ENCODE data around the gene RANBP9.
A peak's percentile ranks its signal among the peaks of the same experiment; 100 is the strongest.

Gene RANBP9

GRCh38 chr6:13710552-13711323 is 897 bp downstream of the RANBP9 start:
- peak; percentile 34 for DNase-seq (ENCODE audit: low spot score)

DNA sequence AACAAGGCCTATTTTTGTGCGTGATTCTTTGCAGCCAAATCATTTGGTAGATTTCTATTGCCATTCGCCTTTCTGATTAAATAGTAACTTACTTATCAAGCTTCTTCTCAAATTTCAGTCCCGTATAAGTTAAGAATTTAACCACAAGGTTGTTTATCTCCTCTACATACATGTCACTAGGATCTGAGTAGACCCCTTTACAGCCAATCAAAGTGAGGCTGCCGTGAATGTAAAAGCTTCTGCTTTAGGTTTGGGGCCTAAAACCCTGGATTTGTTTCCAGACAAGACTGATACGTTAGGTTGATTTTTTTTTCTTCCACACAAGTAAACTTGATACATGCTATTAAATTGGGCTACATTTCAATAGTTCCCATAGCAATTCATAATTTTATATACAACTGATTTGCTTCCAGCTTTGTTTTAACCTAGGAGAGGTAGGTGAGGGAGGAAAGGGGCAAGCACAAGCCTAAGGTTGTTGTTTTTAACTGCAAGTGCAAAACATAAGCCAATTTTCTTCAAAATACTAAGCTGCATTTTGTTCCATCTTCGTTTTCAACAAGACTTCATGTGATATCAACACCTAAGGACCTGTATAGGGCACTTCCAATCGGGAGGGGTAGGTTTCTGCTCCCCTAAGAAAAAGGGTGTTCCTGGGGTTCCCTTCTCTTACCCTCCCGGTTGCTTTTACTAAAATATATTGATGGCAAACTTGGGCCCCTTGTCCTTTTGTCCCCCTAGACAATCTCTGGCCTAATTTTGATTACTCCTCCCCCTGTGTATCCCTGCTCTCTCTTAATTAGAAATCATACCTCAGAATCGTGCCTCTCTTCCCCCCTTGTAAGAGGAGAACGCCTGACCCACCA is 1.7 kb downstream of the RANBP9 start:
- DNase-seq (ENCODE audit: low spot score) = no peak

GRCh38 chr6:13708736-13709135 is 2.9 kb downstream of the RANBP9 start:
- no peak for DNase-seq (ENCODE audit: low spot score)

DNA sequence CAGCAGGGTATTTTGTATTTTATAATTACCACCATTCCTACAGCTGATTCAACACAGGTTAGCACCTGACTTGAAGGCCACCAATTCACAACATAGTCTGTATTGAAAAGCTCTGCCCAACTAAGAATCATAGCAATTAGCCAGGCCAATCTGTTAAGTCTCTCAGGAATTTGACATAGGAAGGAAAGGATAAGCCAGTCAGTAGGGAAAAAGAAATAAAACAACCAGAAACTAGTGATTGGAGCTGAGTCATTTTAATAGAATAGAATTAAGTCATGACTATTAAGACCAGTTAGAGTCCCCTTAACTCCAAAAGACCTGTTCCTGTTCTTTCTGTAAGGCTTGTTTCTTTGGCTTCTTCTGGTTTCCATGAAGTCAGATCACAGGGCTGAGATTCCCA is 8.1 kb downstream of the RANBP9 start:
- DNase-seq (ENCODE audit: low spot score) = no peak

DNA sequence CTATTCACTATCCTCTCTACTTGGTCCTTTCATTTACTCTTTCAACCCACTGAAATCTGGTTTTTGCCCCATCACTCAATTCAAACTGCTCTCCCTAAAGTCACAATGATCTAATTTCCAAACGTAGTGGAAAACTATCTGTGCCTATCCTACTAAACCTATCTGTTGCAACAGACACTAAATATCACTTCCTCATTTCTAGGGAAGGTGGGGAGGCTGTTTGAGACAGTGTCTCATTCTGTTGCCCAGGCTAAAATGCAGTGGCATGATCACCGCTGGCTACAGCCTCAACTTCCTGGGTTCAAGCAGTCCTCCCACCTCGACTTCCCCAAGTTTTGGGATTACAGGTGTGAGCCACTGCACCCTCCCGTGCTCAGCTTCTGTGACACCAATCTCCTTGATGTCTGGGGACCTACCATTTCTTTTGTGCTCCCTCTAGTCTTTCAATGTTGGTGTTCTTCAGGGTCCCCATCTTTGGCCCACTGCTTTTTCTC is 8.8 kb downstream of the RANBP9 start:
- DNase-seq (ENCODE audit: low spot score) = no peak

DNA sequence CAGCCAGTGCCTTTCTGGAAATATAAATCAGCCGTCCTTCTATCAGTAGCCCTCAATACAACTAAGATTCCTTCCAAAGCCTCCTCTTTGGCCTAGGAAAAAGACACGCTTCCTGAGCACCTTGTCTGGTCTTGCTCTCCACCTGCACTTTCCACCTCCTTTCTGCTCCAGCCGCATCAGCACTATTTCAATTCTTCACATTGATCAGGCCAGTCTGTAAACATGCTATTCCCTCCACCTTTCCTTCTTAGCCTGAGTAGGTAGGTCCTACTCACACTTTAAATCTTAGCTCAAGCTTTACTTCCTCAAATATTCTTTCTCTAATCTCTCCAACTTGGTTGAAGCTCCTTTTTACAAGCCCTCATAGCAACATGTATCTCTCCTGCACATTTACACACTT is 11.4 kb downstream of the RANBP9 start:
- DNase-seq (ENCODE audit: low spot score) = no peak

DNA sequence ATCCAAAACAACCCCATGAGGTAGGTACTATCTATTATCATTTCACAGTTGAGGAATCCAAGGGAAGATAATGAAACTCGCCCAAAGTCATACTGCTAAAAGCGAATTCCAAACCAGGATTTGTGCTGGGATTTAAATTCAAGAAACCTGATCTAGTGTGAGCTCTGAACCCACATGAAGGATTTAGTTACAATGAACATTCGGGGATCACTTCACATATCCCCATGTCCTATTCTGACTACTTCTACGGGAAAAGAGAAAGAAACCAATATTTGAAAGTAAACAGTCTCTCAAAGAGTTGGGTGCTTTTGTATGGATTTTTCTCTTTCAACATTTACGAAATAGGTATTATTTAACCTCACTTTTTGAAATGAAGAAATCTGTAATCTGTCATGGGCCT is 12.9 kb downstream of the RANBP9 start:
- DNase-seq (ENCODE audit: low spot score) = no peak

DNA sequence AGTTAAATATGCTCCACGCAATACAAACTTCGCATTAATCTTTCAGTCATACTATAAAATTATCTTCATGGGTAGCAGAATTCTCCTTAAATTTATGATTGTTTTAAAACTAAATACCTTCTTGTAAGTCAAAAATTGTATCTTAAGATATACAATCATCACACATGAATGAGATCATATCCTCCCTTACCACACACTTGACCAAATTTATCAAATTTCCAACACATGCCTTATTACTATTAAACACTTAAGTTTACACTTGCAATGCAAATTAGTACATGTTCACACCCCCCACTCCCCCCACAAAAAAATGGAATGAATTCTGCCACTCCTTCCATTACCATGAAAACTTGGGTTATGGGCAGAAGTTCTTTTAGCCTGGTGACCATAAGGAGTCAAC is 13.8 kb downstream of the RANBP9 start:
- DNase-seq (ENCODE audit: low spot score) = no peak

GRCh38 chr6:13696226-13696625 is 15.4 kb downstream of the RANBP9 start:
- DNase-seq (ENCODE audit: low spot score) = no peak

- no peak for DNase-seq (ENCODE audit: low spot score)
These were observed 16.4 kb downstream of the RANBP9 start for GRCh38 chr6:13695252-13695651.

DNA sequence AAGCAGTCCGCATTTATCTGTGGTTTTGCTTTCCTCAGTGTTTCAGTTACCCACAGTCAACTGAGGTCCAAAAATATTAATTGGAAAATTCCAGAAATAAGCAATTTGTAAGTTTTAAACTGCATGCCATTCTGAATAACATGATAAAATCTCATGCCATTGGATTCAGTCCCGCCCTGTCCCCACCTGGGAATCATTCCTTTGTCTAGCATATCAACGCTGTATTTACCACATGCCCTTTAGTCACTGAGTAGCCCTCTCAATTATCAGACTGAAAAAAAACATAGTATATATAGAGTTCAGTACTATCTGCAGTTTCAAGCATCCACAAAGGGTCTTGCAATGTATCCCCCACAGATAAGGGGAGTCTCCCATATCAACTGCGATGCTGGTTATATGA is 17.1 kb downstream of the RANBP9 start:
- no peak for DNase-seq (ENCODE audit: low spot score)

- no peak for DNase-seq (ENCODE audit: low spot score)
These were observed 22.0 kb downstream of the RANBP9 start for GRCh38 chr6:13689511-13690256.

DNA sequence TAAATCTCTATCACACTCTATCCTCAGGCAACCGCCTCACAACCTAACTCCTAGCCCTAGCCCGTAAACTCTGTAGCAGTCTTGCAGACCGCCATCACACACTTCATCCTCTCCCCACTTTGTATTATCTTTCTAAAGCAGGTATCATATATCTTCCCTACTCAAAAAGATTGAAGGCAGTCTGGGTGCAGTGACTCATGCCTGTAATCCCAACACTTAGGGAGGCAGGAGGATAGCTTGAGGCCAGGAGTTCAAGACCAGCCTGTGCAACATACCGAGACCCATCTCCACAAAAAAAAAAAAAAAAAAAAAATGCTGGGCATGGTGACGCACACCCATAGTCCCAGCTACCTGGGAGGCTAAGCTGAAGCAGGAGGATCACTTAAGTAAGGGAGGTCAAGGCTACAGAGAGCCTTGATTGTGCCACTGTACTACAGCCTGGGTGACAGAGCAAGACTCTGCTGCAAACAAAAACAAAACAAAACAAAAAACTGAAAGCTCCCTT is 22.9 kb downstream of the RANBP9 start:
- DNase-seq (ENCODE audit: low spot score) = no peak

DNA sequence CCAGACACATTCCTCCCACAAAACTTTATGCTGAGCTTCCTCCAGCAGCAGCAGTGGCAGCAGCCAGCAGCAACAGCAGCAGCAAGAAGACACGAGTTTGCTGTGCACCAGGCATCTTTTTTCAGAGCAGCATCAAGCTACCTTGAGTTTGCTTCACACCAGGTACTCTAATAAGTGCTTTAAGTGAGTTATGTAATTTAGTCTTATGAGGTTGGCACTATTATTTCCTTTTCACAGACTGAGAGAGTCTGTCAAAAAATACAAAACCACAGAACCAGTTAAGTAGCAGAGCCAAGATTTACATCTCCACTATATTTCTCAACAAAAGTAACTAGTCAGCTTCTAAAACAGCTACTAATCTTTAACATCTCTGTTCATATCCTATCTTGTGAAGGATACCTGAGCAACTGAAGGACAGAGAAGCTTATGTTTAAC is 23.7 kb downstream of the RANBP9 start:
- DNase-seq (ENCODE audit: low spot score) = no peak

DNA sequence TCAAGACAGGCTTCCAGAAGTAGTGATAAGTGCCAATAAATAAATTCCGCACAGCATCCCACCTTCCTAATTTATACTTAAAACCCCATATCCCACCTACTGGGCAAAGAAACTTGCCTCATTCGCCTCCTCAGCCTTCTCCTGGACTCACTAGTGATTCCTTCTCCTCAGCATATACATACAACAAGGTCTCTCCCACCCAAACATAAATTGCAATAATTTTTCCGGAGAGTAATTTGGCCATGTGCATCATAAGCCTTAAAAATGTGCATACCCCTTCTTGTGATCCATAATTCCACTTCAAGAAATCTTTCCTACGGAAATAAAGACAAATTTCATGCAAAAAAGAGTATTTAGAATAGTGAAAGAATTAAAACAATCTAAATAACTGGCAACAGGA is 26.8 kb downstream of the RANBP9 start:
- DNase-seq (ENCODE audit: low spot score) = no peak

DNA sequence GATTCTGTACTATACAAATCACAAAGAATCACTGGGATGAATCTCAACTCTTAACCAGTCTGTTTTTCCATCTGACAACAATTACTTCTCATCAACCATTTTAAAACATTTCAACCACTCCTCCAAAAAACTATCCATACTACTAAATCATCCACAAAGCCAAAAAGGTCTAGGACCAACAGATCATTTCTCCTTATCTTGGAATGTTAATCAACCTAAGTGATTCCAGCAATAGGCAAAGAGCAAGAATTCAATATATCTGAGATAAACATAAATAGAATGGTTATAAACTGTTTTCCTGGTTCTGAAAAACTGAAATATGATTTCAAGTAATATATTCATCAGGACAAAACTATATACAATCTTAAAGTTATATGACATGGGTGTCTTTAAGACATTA is 28.6 kb downstream of the RANBP9 start:
- no peak for DNase-seq (ENCODE audit: low spot score)

DNA sequence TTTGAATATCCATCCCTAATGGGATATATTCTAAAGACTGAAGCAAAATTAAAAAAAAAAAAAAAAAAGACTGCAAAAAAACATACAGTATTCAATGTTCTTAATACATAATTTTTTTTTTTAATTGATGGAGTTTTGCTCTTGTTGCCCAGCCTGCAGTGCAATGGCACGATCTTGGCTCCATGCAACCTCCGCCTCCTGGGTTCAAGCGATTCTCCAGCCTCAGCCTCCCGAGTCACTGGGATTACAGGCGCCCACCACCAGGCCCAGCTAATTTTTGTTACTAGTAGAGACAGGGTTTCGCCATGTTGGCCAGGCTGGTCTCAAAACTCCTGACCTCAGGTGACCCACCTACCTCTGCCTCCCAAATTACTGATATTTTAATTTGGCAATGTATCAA is 29.3 kb downstream of the RANBP9 start:
- no peak for DNase-seq (ENCODE audit: low spot score)

- DNase-seq (ENCODE audit: low spot score) = no peak
These were observed 30.2 kb downstream of the RANBP9 start for GRCh38 chr6:13681305-13682061.

DNA sequence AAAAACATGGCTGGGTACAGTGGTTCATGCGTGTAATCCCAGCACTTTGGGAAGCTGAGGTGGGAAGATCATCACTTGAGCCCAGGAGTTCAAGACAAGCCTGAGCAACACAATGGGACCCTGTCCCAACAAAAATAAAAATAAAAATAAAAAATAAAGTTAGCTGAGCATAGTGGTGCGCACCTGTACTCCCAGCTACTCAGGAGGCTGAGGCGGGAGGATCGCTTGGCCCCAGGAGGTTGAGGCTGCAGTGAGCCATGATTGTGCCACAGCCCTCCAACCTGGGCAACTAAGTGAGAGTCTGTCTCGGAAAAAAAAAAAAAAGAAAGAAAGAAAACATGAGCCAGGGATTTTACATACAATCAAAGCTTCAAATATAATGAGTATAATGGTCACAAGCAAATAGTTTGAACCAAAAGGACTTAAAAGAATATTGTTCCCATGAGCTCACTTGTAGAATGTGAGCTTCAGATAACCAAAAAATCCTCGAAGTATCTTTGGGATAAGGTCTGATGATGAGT is 31.1 kb downstream of the RANBP9 start:
- no peak for DNase-seq (ENCODE audit: low spot score)

DNA sequence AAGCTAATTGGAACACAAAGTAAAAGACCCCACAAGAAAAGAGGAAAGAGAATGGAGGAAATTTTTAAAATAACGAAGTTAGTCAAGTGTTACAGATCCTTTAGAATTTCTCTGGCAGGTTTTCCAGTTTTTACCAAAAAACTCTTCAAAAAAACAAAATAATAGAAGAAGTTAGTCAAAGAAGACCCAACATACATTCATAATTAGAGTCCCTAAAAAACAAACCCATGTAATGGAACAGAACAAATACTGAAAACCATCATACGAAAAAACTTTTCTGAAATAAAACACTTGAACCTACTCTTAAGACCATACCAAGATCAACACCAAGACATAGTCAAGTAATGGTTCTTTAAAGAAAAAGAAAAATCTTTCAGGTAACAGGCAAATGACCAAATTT is 31.6 kb downstream of the RANBP9 start:
- DNase-seq (ENCODE audit: low spot score) = no peak

- DNase-seq (ENCODE audit: low spot score) = no peak
These were observed 33.2 kb downstream of the RANBP9 start for GRCh38 chr6:13678255-13678983.
